Stimulated activated CD8-positive, alpha-beta memory T cell treated with anti-CD3 and anti-CD28 coated beads, Interleukin-12 subunit alpha, Interleukin-12 subunit beta, amount 100 ng/mL, for 24 hours (primary cell): ENCODE data around the gene JAKMIP1.

Source experiments
- DNase-seq: peaks from one replicate; pipeline ENCODE4 v3.0.0-alpha.2; 2020; ENCODE audit errors: extremely low read depth

JAKMIP1 gene

DNA sequence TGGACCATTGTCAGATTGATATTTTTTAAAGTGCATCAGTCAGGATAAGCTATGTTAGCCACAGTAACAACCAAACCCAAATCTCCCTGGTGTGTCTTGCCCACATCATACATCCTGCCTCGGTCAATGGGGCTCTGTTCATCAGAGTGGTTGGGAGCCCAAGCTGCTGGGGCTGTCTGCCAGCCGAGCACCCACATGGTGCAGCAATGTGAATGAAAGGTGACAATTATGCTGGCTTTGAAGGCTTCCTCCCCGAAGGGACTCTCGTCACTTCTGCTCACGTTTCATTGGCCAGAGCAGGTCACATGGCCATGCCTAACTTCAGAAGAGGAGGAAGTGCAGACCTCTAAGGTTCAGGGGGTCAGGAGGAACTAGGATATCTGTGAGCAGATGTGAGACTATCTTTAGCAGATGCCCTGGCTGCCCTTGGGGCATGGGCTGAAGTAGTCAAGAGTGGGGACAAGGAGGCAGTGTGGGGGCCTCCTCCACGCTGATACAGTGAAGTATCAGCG lies 1.3 kb upstream of the JAKMIP1 start:
- no peak for DNase-seq

DNA sequence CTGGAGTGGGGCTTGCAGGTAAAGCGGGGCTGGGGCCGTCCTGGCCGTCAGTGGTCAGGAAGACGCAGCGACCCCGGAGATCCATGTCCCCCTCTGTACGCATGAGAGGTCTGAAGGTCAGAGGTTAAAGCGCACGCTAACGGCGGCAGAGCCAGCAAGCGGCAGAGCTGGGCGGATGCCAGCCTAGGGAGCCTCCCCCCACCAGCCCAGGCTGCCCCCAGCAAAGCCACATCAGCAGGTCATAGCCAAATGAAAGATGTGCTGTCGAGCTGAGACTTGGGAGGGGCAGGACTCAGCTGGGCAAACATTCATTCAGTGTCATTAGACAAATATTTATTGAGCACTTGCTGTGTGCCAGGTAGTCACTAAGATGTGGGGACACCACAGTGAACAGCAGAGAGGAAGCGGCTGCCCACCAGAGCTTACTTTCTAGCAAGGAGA lies 593 bp upstream of the JAKMIP1 start:
- DNase-seq, result no peak

- DNase-seq, result no peak
Observed at GRCh38 chr4:6199422-6199921, 877 bp downstream of the JAKMIP1 start.

GRCh38 chr4:6198768-6199421 lies 1.5 kb downstream of the JAKMIP1 start:
- DNase-seq, result no peak

- DNase-seq, result peak; percentile 45
Observed at GRCh38 chr4:6198278-6198677, 2.1 kb downstream of the JAKMIP1 start.

- no peak for DNase-seq
Observed at GRCh38 chr4:6197433-6198174, 2.7 kb downstream of the JAKMIP1 start.

DNA sequence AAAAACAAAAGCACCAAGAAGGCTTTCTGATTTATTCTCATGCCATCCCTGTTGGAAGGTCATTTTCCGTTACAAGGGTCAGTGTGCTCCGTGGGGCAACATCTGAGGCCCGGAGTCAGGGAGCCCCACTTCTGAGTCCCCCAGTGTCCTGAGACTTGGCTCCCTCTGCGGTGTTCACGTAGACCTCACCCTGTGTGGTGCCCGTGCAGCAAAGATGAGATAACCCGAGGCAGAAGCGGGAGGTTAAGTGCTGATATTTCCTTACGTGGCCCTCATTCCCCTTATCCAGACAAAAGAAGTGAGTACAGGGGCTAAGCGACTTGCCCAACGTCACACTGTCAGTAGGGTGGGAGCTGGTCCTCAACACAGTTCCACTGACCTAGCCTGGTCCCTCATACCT lies 3.5 kb downstream of the JAKMIP1 start:
- DNase-seq, result no peak

DNA sequence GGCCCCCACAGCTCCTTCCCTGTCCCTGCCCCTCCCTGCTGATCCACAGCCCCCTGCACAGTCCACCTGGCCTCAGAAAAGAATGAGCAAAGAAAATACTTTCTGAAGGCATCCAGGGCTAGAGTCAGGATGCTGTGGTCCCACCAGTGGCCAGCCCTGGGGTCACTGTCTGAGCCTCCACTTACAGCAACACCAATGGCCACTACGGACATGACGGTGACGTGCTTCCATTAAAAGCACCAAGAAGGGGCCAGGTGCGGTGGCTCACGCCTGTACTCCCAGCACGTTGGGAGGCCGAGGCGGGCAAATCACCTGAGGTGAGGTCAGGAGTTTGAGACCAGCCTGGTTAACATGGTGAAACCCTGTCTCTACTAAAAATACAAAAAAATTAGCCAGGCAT lies 4.0 kb downstream of the JAKMIP1 start:
- no peak for DNase-seq

DNA sequence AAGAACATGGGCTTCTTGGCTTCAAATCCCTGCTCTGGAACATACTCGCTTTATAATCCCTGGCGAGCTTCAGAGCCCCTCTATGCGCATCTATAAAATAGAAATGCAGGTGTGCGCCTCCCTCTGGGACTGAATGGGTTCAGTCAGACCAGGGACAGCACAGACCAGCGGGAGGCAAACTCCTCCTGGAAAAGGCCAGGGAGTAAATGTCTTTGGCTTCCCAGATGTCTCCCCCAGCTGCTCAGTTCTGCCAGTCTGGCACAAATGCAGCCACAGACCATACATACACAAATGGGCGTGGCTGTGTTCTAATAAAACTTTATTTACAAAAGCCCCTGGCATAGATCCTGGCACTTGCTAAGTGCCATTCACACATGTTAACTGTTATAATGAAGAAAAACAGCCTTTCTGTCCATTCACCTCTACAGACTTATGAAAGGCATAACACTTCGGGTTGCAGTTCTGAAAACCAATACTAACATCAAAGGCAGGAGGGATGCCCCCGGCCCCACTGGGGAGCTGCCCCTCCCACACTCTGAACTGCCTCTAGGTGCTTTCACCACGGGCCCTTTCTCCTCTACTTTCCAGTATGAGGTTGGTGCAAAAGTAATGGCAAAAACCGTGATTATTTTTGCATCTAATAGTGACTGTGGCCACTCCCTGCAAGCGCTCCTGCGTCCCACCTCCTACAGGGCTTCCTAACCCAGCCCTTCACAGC lies 4.6 kb downstream of the JAKMIP1 start:
- no peak for DNase-seq

DNA sequence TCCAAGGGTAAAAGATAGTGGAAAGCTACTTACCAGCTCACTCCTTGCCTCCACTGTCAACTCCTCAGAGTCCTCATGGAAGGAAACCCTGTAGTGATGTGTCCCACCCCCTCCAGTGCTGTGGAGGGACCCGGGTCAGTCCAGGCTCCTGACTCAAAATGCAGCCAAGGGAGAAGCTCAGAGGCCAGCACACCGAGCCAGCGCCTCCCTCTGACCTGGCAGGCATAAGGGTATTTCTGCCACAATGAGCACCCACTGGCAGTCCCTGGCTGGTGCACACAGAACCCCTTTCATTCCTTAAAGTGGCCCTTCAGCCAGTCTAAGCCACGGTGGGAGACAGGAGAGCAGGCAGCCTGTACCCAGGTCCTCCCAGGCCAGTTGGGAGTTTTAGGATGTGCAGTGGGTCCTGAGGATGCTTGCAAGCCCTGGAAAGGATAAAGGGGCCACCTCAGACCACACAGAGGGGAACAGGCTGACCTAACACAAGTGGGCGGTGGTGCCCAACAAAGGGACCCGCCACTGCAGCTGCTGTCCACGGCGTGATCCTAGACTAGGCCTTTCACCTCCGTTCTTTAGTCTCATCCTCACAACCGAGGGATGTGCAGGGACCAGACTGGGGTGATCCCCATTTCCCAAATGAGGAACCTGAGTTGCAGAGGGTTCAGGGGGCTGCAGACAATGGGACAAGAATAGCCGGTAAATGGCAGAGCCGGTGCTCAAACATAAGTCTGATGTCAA lies 5.7 kb downstream of the JAKMIP1 start:
- no peak for DNase-seq

- no peak for DNase-seq
Observed at GRCh38 chr4:6193399-6193798, 7.0 kb downstream of the JAKMIP1 start.

DNA sequence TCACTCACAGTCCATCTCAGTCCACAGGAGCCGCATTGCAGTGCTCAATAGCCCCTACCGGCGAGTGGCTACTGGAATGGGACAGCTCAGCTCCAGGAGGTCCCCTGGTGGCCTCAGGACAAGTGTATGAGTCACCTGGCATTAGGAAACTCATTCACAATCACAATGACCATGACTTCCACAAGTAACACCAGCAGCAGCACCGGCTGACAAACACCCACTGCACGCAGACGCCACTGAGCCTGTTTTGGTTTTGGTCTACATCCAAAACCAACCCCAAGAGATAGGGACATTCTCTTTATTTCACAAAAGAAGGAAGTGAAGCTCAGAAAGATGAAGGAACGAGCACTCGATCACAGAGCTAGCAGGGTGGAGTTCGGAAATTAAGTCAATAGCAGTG lies 8.1 kb downstream of the JAKMIP1 start:
- no peak for DNase-seq

GRCh38 chr4:6191448-6192130 lies 8.8 kb downstream of the JAKMIP1 start:
- DNase-seq, result no peak

DNA sequence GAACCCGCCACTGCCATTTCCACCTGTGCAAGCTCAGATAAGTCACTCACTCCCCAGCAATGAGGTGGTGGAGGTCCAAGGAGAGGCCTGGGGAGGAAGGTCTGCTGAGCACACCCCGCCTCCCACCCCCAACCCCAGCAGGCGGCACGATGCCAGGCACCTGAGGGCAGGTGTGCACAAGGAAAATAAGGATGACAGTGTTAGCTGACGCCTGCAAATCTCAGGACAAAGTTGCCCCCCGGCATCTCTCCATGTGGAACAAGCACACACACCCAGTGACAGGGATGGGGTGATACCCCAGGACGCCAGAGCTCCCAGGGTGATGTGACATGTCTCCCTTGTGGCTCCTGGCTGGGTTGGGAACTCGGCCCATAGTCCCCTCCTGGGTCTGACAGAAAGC lies 9.9 kb downstream of the JAKMIP1 start:
- no peak for DNase-seq

GRCh38 chr4:6189511-6189910 lies 10.8 kb downstream of the JAKMIP1 start:
- DNase-seq, result no peak

- no peak for DNase-seq
Observed at GRCh38 chr4:6188687-6189305, 11.6 kb downstream of the JAKMIP1 start.

DNA sequence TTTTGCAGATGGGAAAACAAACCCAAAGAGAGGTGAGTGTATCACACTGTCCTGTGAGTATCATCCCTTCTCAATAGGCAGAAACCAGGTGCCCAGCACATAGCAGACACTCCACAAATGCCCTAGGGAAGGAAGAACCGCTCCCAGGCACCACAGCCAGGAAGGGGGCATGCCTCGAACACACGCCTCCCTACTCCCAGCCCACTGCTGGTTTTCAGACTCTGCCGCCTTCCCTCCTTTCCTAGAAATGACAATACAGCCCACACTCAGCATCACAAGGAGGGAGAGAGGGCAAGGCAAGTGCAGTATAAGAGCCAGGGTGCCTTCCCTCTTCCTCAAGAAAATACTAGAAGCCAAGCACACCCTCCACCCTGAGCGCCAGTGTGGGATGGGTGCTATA lies 16.2 kb downstream of the JAKMIP1 start:
- DNase-seq, result no peak

DNA sequence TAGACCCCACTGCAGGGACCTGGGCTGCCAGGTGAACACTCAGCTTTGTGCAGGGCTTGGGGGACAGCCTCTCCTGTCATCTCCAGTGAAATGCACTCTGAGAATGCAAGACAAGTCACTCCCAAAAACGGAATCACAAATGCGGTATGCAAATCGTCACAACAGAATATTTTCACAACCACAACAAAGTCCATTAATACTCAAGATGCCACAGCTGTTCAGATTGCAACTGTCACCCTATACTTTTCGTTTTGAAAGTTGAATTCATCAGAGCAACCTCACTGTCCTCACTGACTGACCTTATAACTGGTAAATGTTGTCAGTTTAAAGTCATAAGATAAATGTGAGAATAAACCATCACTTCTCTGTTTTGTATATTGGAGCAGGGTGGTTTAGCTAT lies 16.6 kb downstream of the JAKMIP1 start:
- DNase-seq, result no peak

- DNase-seq, result no peak
Observed at GRCh38 chr4:6182376-6183280, 17.7 kb downstream of the JAKMIP1 start.
